GM12878 (cell line): ENCODE measurements around the gene DPY19L2. TPM values are rescaled to one million over a fixed set of nuclear protein-coding genes. Genes with fewer than 3 reads are reported as not detected.
"Not testable (repeated sequence)": the region's sequence is repeated elsewhere in the genome, so short reads cannot be mapped to it uniquely, and the experiment has no call there.

Source experiments
- ATAC-seq: fragments of 200-7000 bp; cut with Tn5 transposase; 3 replicates; pipeline ENCODE4 v1.9.1; 2020; ENCODE audit warnings: mild to moderate bottlenecking, moderate library complexity
- BruUV-seq: library from RNA; stranded (reverse); fragments of 400-500 nt; replicated peaks from 2 replicates; lab custom pipeline; 2021; lab: Mats Ljungman, UMichigan
- CTCF ChIA-PET: fragments of 300-600 bp; sonication (Branson Sonifier 250); formaldehyde crosslinking; extraction: SDS; loops from one replicate; lab custom pipeline; 2021; ENCODE audit warnings: inconsistent platforms; lab: Yijun Ruan, JAX
- POLR2A ChIA-PET: fragments of 350-600 bp; formaldehyde crosslinking; extraction: SDS; loops from one replicate; lab custom pipeline; 2021; ENCODE audit warnings: inconsistent platforms; lab: Charles Lee
- RAD21 ChIA-PET: fragments of 300-600 bp; sonication (Branson Sonifier 250); formaldehyde crosslinking; loops from one replicate; lab custom pipeline; 2023; ENCODE audit warnings: antibody characterized with exemption; ENCODE audit not compliant: unreplicated experiment; lab: Charles Lee
- SMC1A ChIA-PET: fragments of 300-600 bp; sonication (Branson Sonifier 250); formaldehyde crosslinking; loops from one replicate; lab custom pipeline; 2023; ENCODE audit not compliant: unreplicated experiment, uncharacterized antibody; lab: Charles Lee
- DNase-seq: peaks from one replicate; pipeline ENCODE4 v3.0.0-alpha.2; 2011; ENCODE audit warnings: low read depth, low spot score
- FAIRE-seq: peaks from 3 replicates; lab custom pipeline; 2011; peaks lifted over from hg19 to GRCh38; lab: Jason Lieb, UNC
- H2AFZ ChIP-seq: 2 replicates; pipeline ENCODE4 v1.6.0; 2011; ENCODE audit warnings: low read depth, low read length, control low read depth; ENCODE audit not compliant: control insufficient read depth
- H3K27ac ChIP-seq: 2 replicates; pipeline ENCODE4 v1.5.1; 2011; ENCODE audit warnings: control low read depth; ENCODE audit not compliant: control insufficient read depth, insufficient read depth
- H3K27me3 ChIP-seq, 2 experiments: replicated peaks in 1 of 2; 2 replicates each; pipeline versions ENCODE4 v1.6.0 to v1.6.1; 2011; ENCODE audit warnings: low read length in 1 of 2; ENCODE audit not compliant: control insufficient read depth in 2 of 2, insufficient read depth in 2 of 2
- H3K36me3 ChIP-seq, 2 experiments: 2 replicates each; pipeline ENCODE4 v1.5.1; 2011; ENCODE audit warnings: low read length in 1 of 2; ENCODE audit not compliant: control insufficient read depth in 2 of 2, insufficient read depth in 2 of 2
- H3K4me1 ChIP-seq: 2 replicates; pipeline ENCODE4 v1.6.1; 2011; ENCODE audit warnings: mild to moderate bottlenecking, low read length, moderate library complexity, mixed read lengths; ENCODE audit not compliant: control insufficient read depth, insufficient read depth
- H3K4me2 ChIP-seq: 2 replicates; pipeline ENCODE4 v1.6.0; 2011; ENCODE audit warnings: control low read depth; ENCODE audit not compliant: control insufficient read depth, insufficient read depth
- H3K4me3 ChIP-seq: fragments of 200-600 bp; sonication (generic); 2 replicates; pipeline ENCODE4 v1.5.1; 2016
- H3K79me2 ChIP-seq: 2 replicates; pipeline ENCODE4 v1.6.0; 2011; ENCODE audit warnings: low read length; ENCODE audit not compliant: control insufficient read depth, insufficient read depth
- H3K9ac ChIP-seq: 2 replicates; pipeline ENCODE4 v1.8.0; 2011; ENCODE audit warnings: low read length, control low read depth, mixed read lengths; ENCODE audit not compliant: control insufficient read depth, insufficient read depth
- H3K9me3 ChIP-seq: replicated peaks from 3 replicates; pipeline ENCODE4 v1.5.1; 2011; ENCODE audit warnings: mild to moderate bottlenecking, low read length; ENCODE audit not compliant: control insufficient read depth, insufficient read depth
- H4K20me1 ChIP-seq: 2 replicates; pipeline ENCODE4 v1.6.0; 2011; ENCODE audit not compliant: control insufficient read depth, insufficient read depth
- WGBS: methylation state at CpG from one replicate; pipeline ENCODE4 v1.1.6; 2016; ENCODE audit warnings: low lambda C conversion rate; ENCODE audit not compliant: insufficient replicate concordance, insufficient coverage; ENCODE audit errors: missing lambda C conversion rate; 5-methylcytosine and 5-hydroxymethylcytosine counted together
- in situ Hi-C: fragments of 300-500 bp; cut with MboI; formaldehyde crosslinking; loops from 9 replicates; pipeline ENCODE4 v1.14.3; 2018; ENCODE audit warnings: mixed read lengths
- intact Hi-C: fragments of 100-400 bp; cut with micrococcal nuclease; formaldehyde crosslinking; loops from one replicate; pipeline ENCODE4 v1.14.2; 2022; ENCODE audit not compliant: unreplicated experiment
- polyA plus RNA-seq, 11 experiments: library from polyadenylated mRNA; depleted of rRNA in 4 of 11; unstranded in 6 of 11; stranded (reverse) in 5 of 11; fragments of >200 nt; fragmentation: Nextera tagmentation in 4 of 11; fragmentation: Illumina TruSeq in 1 of 11; extraction: Ambion mirVana in 4 of 11; extraction: Trizol in 1 of 11; gene quantifications; 1 replicate in 1 of 11; 2 replicates in 10 of 11; pipeline versions ENCODE4 v1.2.1 to v1.2.3, GENCODE V29; 2011 to 2016; ENCODE audit warnings: inconsistent platforms in 2 of 11, missing spikeins in 2 of 11, low read depth in 1 of 11
- total RNA-seq, 4 experiments: library from RNA; depleted of rRNA in 3 of 4; stranded (reverse); fragments of >200 nt in 3 of 4; fragmentation: Illumina TruSeq in 1 of 4; extraction: Trizol in 1 of 4; gene quantifications; 2 replicates each; pipeline versions ENCODE4 v1.2.1 to v1.2.3, GENCODE V29; 2013 to 2021

DPY19L2 gene
- total and polyA plus RNA-seq, 10 of the 15 experiments (the other 5 are each of a cell fraction or from before 2014, with no cell fraction given) = 0.04 to 1.0 (median 0.18) TPM; not detected in 4

GRCh38 chr12:63699011-63699410 lies 30.7 kb upstream of the DPY19L2 start:
- WGBS = 24% methylated on average over 1 of the region's 2 CpGs
- CTCF ChIA-PET = not testable (repeated sequence)

GRCh38 chr12:63690837-63691236 lies 22.5 kb upstream of the DPY19L2 start:
- RAD21 ChIA-PET, H3K9me3 ChIP-seq, H3K36me3 ChIP-seq, DNase-seq, H3K79me2 ChIP-seq, POLR2A ChIA-PET, CTCF ChIA-PET, SMC1A ChIA-PET, H3K9ac ChIP-seq, H3K4me2 ChIP-seq, H3K27me3 ChIP-seq, in situ Hi-C loops, H3K4me1 ChIP-seq, H3K4me3 ChIP-seq, H4K20me1 ChIP-seq, BruUV-seq, ATAC-seq, H3K27ac ChIP-seq, H2AFZ ChIP-seq, intact Hi-C loops: not testable (repeated sequence)
- WGBS = 22% methylated on average over 2 of the region's 2 CpGs
- FAIRE-seq = peak; percentile 80

More at GRCh38 chr12:63699011-63699410, 30.7 kb upstream of the DPY19L2 start:
- SMC1A ChIA-PET = interaction anchor here (0.6 kb wide), 1 partner anchor 515 kb away, joined by 3 read pairs; no protein-coding TSS in a partner anchor
- H3K4me1 ChIP-seq, H3K4me3 ChIP-seq, H3K36me3 ChIP-seq, FAIRE-seq, H3K9me3 ChIP-seq, intact Hi-C loops, in situ Hi-C loops, H3K27me3 ChIP-seq, H3K79me2 ChIP-seq, H3K27ac ChIP-seq, RAD21 ChIA-PET, H4K20me1 ChIP-seq, DNase-seq, H3K9ac ChIP-seq, H3K4me2 ChIP-seq, H2AFZ ChIP-seq, POLR2A ChIA-PET, BruUV-seq, ATAC-seq: not testable (repeated sequence)

GRCh38 chr12:63689141-63689540 lies 20.8 kb upstream of the DPY19L2 start:
- H3K27ac ChIP-seq, CTCF ChIA-PET, POLR2A ChIA-PET, H3K36me3 ChIP-seq, H3K27me3 ChIP-seq, H3K9me3 ChIP-seq, H3K4me1 ChIP-seq, intact Hi-C loops, BruUV-seq, in situ Hi-C loops, ATAC-seq, H2AFZ ChIP-seq, SMC1A ChIA-PET, H4K20me1 ChIP-seq, FAIRE-seq, H3K4me2 ChIP-seq, RAD21 ChIA-PET, H3K4me3 ChIP-seq, H3K79me2 ChIP-seq, H3K9ac ChIP-seq, DNase-seq: not testable (repeated sequence)
- WGBS = 0% methylated on average over 1 of the region's 1 CpG

DNA sequence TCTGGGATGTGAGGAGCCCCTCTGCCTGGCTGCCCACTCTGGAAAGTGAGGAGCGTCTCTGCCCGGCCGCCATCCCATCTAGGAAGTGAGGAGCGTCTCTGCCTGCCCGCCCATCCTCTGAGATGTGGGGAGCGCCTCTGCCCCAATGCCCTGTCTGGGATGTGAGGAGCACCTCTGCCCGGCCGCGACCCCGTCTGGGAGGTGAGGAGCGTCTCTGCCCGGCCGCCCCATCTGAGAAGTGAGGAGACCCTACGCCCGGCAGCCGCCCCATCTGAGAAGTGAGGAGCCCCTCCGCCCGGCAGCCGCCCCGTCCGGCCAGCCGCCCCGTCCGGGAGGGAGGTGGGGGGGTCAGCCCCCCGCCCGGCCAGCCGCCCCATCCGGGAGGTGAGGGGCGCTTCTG lies 18.3 kb upstream of the DPY19L2 start:
- ATAC-seq, BruUV-seq, H3K4me2 ChIP-seq, CTCF ChIA-PET, POLR2A ChIA-PET, intact Hi-C loops, H3K9ac ChIP-seq, H3K4me3 ChIP-seq, H2AFZ ChIP-seq, H3K27me3 ChIP-seq, SMC1A ChIA-PET, RAD21 ChIA-PET, H3K4me1 ChIP-seq, H3K36me3 ChIP-seq, DNase-seq, H3K79me2 ChIP-seq, H3K9me3 ChIP-seq, H4K20me1 ChIP-seq, H3K27ac ChIP-seq, FAIRE-seq, in situ Hi-C loops: not testable (repeated sequence)
- 88% methylated on average over 4 of the region's 29 CpGs for WGBS
